Ecto neural progenitor cell (in vitro differentiated cells): ENCODE data around the gene VIM.
"Not testable (repeated sequence)": the region's sequence is repeated elsewhere in the genome, so short reads cannot be mapped to it uniquely, and the experiment has no call there.

Experiments used
- DNase-seq: peaks from one replicate; pipeline ENCODE4 v3.0.0-alpha.2; 2018; ENCODE audit warnings: low spot score

Gene VIM

GRCh38 chr10:17232276-17232960 lies 4.4 kb downstream of the VIM start:
- no peak for DNase-seq

- DNase-seq = no peak
Observed at GRCh38 chr10:17233286-17233991, 5.4 kb downstream of the VIM start.

GRCh38 chr10:17234431-17234945 lies 6.4 kb downstream of the VIM start:
- DNase-seq = no peak

DNA sequence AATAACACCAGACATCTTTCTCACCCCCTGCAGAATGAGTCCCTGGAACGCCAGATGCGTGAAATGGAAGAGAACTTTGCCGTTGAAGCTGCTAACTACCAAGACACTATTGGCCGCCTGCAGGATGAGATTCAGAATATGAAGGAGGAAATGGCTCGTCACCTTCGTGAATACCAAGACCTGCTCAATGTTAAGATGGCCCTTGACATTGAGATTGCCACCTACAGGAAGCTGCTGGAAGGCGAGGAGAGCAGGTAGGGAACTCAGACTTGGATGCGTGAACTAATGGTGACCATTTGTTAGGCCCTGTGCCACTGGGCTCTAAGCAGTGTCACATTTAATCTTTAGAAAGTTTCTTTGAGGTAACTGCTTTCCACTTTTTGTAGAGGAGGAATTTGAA lies 7.1 kb downstream of the VIM start:
- DNase-seq = no peak

GRCh38 chr10:17236468-17237148 lies 8.6 kb downstream of the VIM start:
- DNase-seq = no peak

GRCh38 chr10:17237149-17237527 lies 9.1 kb downstream of the VIM start:
- DNase-seq = no peak

- DNase-seq = no peak
Observed at GRCh38 chr10:17237915-17238444, 9.9 kb downstream of the VIM start.

DNA sequence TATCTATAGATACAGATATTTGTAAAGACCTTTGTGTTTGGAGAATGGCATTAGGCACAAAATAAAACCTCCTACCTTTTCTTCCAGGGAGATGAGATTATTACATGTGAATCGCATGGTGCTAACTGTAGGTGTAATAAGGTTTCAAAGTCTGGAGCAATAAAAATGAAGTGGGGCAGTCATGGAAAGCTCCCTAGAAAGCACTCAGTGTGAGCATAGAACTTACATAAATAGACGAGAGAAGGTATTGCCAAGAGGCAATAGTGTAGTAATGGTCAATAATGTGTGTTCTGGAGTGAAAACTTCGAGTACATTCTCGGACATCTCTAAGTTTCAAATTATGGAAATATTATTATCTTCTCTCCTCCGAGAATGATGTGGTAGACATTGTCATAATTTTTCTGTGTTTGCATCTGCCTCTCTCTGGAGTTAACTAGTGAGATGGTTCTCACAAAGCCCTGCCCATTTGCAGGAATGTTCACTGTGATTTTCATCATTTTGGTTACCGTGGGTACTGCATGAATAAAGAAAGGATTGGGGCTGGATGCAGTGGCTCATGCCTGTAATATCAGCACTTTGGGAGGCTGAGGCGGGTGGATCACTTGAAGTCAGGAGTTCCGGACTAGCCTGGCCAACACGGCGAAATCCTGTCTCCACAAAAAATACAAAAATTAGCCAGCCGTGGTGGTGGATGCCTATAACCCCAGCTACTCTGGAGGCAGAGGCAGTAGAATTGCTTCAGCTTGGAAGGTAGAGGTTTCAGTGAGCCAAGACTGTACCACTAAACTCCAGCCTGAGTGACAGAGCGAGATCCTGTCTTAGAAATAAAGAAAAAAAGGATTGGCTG lies 10.6 kb downstream of the VIM start:
- DNase-seq = no peak

DNA sequence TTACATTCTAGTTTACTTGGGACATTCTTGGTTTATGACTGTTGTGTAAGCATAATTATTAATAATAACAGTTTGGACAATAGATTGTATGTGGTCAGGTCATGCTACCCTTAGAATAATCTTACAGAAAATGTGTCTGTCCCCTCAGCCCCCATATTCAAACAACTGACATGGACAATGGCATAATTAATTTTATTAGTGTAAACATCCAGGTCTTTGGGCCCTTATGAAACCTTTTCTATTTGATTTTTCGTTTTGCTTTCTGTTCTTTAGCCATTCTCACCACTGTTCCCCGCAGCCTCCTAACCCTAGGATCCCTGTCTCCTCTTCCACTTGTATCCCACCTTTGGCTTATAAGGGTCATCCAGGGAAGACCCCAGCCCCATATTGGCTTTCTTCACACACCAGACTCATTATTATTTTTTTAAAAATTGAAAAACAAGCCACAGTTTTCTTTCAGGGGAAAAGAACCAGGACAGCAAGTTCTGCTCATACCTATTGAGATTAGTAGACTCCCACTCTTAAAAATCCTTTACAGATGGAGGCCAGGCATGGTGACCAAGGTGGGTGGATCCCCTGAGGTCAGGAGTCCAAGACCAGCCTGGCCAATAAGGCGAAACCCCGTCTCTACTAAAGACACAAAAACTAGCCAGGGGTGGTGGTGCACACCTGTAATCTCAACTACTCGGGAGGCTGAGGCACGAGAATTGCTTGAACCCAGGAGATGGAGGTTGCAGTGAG lies 11.5 kb downstream of the VIM start:
- no peak for DNase-seq

DNA sequence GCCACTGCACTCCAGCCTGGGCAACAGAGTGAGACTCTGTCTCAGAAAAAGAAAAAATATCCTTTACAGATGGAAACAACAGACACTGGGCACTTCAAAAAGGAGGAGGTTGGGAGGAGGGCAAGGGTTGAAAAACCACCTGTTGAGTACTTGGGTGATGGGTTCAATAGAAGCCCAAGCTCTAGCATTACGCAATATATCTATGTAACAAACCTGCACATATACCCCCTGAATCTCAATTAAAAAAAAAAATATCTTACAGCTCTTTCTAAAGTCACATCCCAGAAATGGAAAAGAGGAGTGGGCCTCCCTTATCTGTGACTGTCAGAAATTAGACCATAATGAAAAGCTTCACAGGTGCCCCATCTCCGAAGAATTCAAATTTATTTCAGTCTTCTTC lies 12.1 kb downstream of the VIM start:
- no peak for DNase-seq

DNA sequence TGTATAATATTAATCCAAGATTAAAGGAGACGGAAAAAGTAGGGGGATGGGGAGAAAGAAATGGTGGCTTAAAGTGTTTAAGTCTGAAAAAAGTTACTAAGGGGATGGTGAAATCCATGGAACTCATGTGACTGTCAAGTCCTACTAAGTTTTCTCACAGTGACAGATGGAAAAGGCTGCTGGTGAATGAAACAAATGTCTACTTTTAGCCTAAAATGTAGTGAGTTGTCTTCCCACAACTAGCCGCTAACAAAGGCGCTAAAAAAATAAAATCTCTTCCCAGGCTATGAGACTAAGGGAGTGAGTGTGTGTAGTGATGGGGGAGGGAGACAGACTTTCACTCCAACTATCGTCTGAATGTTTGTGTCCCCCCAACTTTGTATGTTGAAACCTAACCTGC lies 12.6 kb downstream of the VIM start:
- no peak for DNase-seq

DNA sequence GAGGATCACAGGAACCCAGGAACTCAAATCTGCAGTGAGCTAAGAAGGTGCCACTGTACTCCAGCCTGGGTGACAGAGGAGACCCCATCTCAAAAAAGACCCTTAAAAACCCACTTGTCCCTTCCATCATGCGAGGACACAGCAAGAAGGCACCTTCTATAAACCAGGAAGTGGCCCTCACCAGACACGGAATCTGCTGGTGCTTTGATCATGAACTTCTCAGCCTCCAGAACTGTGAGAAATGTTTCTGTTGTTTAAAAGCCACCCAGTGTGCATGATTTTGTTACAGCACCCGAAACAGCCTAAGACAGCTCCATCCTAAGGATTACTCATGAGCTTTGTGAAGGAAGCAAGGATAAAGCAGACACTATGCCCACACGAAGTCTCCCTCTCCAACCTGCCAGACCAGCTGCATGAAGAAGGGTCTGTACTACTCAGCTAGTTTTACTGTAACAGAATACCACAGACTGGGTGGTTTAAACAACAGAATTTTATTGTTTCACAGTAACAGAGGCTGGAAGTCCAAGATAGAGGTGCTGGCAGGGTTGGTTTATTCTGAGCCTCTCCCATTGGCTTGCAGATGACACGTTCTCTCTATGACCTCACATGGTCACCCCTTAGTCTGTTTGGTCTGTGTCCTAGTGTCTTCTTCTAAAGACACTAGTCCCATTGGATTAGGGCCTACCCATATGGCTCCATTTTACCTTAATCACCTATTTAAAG lies 13.7 kb downstream of the VIM start:
- DNase-seq = no peak

DNA sequence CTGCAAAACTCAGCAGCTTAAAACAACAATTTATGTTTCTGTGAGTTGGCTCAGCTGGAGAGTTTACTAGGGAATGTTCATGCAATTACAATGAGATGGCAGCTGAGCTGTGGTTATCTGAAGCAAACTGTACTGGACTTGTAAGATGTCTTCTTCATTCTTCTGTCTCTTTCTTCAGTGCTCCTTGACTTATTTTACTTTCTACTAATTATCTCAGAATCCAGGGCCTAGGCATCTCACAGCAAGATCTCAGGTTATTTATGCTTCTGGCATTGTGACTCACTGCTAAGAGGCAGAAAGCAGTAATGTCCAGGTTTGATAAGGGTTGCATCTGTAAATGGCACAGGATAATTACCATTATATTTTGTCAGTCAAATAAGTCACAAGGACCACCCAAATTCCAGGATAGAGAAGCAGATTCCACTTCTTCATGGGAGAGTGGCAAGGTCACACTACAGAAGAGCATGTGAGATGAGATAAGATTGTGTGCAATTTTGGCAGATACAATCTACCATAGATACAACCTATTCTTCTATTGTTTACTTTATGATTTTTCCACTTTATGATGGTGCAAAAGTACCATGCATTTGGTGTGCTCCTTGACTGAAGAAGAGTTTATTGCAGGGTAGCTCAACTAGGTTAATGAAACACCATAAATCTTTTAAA lies 16.8 kb downstream of the VIM start:
- no peak for DNase-seq

GRCh38 chr10:17247210-17247609 lies 19.2 kb downstream of the VIM start:
- DNase-seq = no peak

DNA sequence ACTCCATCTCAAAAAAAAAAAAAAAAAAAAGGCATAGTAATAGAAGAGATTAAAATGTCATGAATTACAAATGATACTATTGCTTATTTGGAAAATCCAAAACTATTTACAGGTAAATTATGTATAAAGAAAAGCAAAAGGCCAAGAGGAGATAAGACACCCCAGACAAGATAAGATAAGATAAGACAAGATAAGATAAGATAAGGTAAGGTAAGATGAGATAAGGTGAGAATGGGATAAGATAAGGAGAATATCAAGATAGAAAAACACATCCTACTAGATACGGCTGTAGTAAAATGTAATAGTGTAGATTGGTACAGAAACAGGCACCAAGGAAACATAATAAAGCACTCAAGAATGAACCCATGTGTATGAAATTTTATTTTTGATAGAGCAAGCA lies 20.9 kb downstream of the VIM start:
- no peak for DNase-seq

GRCh38 chr10:17249820-17250219 lies 21.8 kb downstream of the VIM start:
- DNase-seq = no peak

GRCh38 chr10:17250736-17251135 lies 22.7 kb downstream of the VIM start:
- no peak for DNase-seq

- DNase-seq = not testable (repeated sequence)
Observed at GRCh38 chr10:17254543-17255050, 26.6 kb downstream of the VIM start.

- no peak for DNase-seq
Observed at GRCh38 chr10:17255512-17255911, 27.5 kb downstream of the VIM start.

- DNase-seq = no peak
Observed at GRCh38 chr10:17256051-17256450, 28.0 kb downstream of the VIM start.
